K562 (cell line): Measurements from ENCODE around the gene SLC1A7. TPM values are rescaled to one million over a fixed set of nuclear protein-coding genes. Genes with fewer than 3 reads are reported as not detected.

Experiments
- BHLHE40 ChIP-seq: IDR thresholded peaks from 2 replicates; pipeline ENCODE4 v1.6.1; 2011; ENCODE audit warnings: low read length, improper control_type of control experiment
- BRD9 ChIP-seq: fragments of 450-650 bp; IDR thresholded peaks from 2 replicates; pipeline ENCODE4 v1.6.1; 2018; ENCODE audit warnings: low read depth; ENCODE audit not compliant: partially characterized antibody
- FIP1L1 ChIP-seq: fragments of 200-400 bp; formaldehyde crosslinking; IDR thresholded peaks from 2 replicates; pipeline ENCODE4 v1.6.1; 2018; ENCODE audit warnings: mild to moderate bottlenecking, low read depth, low read length; ENCODE audit not compliant: poor library complexity, severe bottlenecking
- FOXK2 ChIP-seq, 2 experiments: fragments of 450-650 bp; IDR thresholded peaks in 1 of 2; conservative IDR thresholded peaks in 1 of 2; 2 replicates each; pipeline ENCODE4 v1.6.1; 2016; ENCODE audit warnings: low read depth in 2 of 2, mild to moderate bottlenecking in 1 of 2
- ILF3 ChIP-seq: fragments of 450-650 bp; IDR thresholded peaks from 2 replicates; pipeline ENCODE4 v1.6.1; 2018; ENCODE audit warnings: antibody characterized with exemption, mild to moderate bottlenecking, moderate library complexity, borderline replicate concordance
- L3MBTL2 ChIP-seq: fragments of 450-650 bp; IDR thresholded peaks from 2 replicates; pipeline ENCODE4 v1.6.1; 2016; ENCODE audit warnings: mild to moderate bottlenecking, moderate library complexity
- NRF1 ChIP-seq, 2 experiments: fragments of 450-650 bp; IDR thresholded peaks in 1 of 2; conservative IDR thresholded peaks in 1 of 2; 2 replicates each; pipeline ENCODE4 v1.6.1; 2014; ENCODE audit warnings: mild to moderate bottlenecking in 2 of 2
- RNF2 ChIP-seq: sonication (generic); IDR thresholded peaks from 2 replicates; pipeline ENCODE4 v1.6.1; 2016
- ZBTB1 ChIP-seq: sonication (generic); formaldehyde crosslinking; IDR thresholded peaks from 2 replicates; pipeline ENCODE4 v1.8.1; 2023; ENCODE audit warnings: missing genetic modification reagents, low read depth, mild to moderate bottlenecking, borderline replicate concordance
- ZFP1 ChIP-seq: fragments of 450-650 bp; formaldehyde crosslinking; IDR thresholded peaks from 2 replicates; pipeline ENCODE4 v1.4.0; 2020; ENCODE audit warnings: mild to moderate bottlenecking, mixed read lengths
- ZKSCAN3 ChIP-seq: fragments of 250-450 bp; sonication (Bioruptor Pico); IDR thresholded peaks from 2 replicates; pipeline ENCODE4 v1.4.0; 2020
- ZNF282 ChIP-seq: sonication (generic); formaldehyde crosslinking; IDR thresholded peaks from 2 replicates; pipeline ENCODE4 v1.8.1; 2023; ENCODE audit warnings: missing genetic modification reagents
- ZNF699 ChIP-seq: fragments of 250-450 bp; sonication (Bioruptor Pico); IDR thresholded peaks from 2 replicates; pipeline ENCODE4 v1.8.0; 2021; ENCODE audit warnings: mild to moderate bottlenecking, moderate library complexity; ENCODE audit not compliant: insufficient replicate concordance
- polyA plus RNA-seq, 8 experiments: library from polyadenylated mRNA; depleted of rRNA in 4 of 8; stranded (reverse) in 5 of 8; unstranded in 3 of 8; fragments of >200 nt; fragmentation: Nextera tagmentation in 2 of 8; fragmentation: Illumina TruSeq in 1 of 8; extraction: Ambion mirVana in 2 of 8; extraction: Trizol in 1 of 8; gene quantifications; 2 replicates each; pipeline versions ENCODE4 v1.2.1 to v1.2.3, GENCODE V29; 2011 to 2014; ENCODE audit warnings: inconsistent platforms in 1 of 8, missing spikeins in 1 of 8
- total RNA-seq, 7 experiments: library from RNA; depleted of rRNA in 6 of 7; stranded (reverse); fragments of >200 nt in 6 of 7; fragmentation: Illumina TruSeq in 2 of 7; extraction: Trizol in 2 of 7; gene quantifications; 2 replicates each; pipeline versions ENCODE4 v1.2.1 to v1.2.3, GENCODE V29; 2011 to 2021; ENCODE audit warnings: low replicate concordance in 1 of 7
- TF ChIP-seq, protein P1 (sequence below): sonication (generic); formaldehyde crosslinking; IDR thresholded peaks from 2 replicates; pipeline ENCODE4 v1.8.0; 2023; ENCODE audit warnings: missing genetic modification reagents, mild to moderate bottlenecking, borderline replicate concordance
- TF ChIP-seq, protein P2 (sequence below), 2 experiments: fragments of 450-650 bp in 1 of 2; sonication (generic) in 1 of 2; formaldehyde crosslinking; conservative IDR thresholded peaks; 2 replicates each; pipeline versions ENCODE4 v1.4.0 to v1.8.1; 2020 to 2022; ENCODE audit warnings: mild to moderate bottlenecking in 1 of 2, missing genetic modification reagents in 1 of 2
- TF ChIP-seq, protein P3 (sequence below): fragments of 450-650 bp; formaldehyde crosslinking; IDR thresholded peaks from 2 replicates; pipeline ENCODE4 v1.4.0; 2022; ENCODE audit warnings: mild to moderate bottlenecking, moderate library complexity
- TF ChIP-seq, protein P4 (sequence below): fragments of 450-650 bp; conservative IDR thresholded peaks from 2 replicates; pipeline ENCODE4 v1.6.1; 2016; ENCODE audit warnings: missing genetic modification characterization, low read depth, mild to moderate bottlenecking, control low read depth, missing compliant biosample characterization
- TF ChIP-seq, protein P5 (sequence below): fragments of 450-650 bp; IDR thresholded peaks from 2 replicates; pipeline ENCODE4 v1.6.1; 2016; ENCODE audit warnings: low read depth, mild to moderate bottlenecking, moderate library complexity

The SLC1A7 gene
- total and polyA plus RNA-seq, 9 of the 15 experiments (the other 6 are each of a cell fraction or from before 2014, with no cell fraction given), result 0.07 TPM; not detected in 8

DNA sequence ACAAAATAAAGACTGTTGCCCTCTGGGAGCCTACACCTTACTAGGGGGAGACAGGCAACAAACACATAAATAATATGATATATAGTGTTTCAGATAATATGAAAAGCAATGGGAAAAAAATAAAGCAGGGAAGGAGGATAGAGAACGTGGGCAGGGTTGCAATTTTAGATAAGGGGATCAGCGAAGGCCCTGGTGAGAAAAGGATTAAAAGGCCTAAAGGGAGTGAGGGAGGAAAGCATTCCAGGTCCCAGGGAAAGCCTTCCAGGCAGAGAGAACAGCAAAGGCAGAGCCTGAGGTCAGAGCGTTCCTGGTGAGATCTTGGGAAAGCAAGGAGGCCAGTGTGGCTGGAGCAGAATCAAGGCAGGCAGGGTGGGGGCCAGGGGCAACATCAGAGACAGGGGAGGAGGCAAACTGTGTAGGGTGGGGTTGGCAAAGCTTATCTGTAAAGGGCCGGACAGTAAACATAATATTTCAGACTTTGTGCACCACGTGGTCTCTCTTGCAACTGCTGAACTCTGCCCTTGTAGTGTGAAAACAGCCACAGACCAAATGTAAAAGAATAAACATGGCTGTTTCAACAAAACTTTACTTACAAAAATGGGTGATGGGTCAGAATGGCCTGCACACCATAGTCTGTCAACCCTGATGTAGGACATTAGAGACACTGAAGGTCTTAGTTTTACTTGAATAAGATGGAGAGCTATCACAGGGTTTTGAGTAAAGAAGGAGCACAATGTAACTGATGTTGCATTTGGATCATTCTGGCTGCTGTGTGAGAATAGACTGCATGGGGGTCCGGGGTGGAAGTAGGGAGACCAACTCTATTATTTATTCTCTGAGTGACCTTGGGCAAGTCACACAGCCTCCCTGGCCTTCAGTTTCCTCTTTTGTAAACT, 40.9 kb upstream of the SLC1A7 start (continued):
- TF ChIP-seq FIP1L1 (no peak), ILF3 (no peak), ZKSCAN3 (CRISPR knock-in tag) (no peak), ZNF282 (CRISPR knock-in tag) (no peak), ZFP1 (CRISPR knock-in tag) (no peak), BHLHE40 (no peak), ZNF699 (no peak), RNF2 (no peak), FOXK2 (conservative IDR thresholded peaks at IDR 0.05 in 1 of 2, IDR thresholded peaks at IDR 0.05 in 1 of 2; ENCODE audit: low read depth in 2 of 2) (peak; percentile 92 to 93), BRD9 (no peak), NRF1 (conservative IDR thresholded peaks at IDR 0.05 in 1 of 2, IDR thresholded peaks at IDR 0.05 in 1 of 2) (peak in 1 of 2 experiments; percentile 23; a peak in 2 of 4 replicates), L3MBTL2 (peak; percentile 90), ZBTB1 (CRISPR knock-in tag) (no peak)
- TF ChIP-seq, protein P1, sequence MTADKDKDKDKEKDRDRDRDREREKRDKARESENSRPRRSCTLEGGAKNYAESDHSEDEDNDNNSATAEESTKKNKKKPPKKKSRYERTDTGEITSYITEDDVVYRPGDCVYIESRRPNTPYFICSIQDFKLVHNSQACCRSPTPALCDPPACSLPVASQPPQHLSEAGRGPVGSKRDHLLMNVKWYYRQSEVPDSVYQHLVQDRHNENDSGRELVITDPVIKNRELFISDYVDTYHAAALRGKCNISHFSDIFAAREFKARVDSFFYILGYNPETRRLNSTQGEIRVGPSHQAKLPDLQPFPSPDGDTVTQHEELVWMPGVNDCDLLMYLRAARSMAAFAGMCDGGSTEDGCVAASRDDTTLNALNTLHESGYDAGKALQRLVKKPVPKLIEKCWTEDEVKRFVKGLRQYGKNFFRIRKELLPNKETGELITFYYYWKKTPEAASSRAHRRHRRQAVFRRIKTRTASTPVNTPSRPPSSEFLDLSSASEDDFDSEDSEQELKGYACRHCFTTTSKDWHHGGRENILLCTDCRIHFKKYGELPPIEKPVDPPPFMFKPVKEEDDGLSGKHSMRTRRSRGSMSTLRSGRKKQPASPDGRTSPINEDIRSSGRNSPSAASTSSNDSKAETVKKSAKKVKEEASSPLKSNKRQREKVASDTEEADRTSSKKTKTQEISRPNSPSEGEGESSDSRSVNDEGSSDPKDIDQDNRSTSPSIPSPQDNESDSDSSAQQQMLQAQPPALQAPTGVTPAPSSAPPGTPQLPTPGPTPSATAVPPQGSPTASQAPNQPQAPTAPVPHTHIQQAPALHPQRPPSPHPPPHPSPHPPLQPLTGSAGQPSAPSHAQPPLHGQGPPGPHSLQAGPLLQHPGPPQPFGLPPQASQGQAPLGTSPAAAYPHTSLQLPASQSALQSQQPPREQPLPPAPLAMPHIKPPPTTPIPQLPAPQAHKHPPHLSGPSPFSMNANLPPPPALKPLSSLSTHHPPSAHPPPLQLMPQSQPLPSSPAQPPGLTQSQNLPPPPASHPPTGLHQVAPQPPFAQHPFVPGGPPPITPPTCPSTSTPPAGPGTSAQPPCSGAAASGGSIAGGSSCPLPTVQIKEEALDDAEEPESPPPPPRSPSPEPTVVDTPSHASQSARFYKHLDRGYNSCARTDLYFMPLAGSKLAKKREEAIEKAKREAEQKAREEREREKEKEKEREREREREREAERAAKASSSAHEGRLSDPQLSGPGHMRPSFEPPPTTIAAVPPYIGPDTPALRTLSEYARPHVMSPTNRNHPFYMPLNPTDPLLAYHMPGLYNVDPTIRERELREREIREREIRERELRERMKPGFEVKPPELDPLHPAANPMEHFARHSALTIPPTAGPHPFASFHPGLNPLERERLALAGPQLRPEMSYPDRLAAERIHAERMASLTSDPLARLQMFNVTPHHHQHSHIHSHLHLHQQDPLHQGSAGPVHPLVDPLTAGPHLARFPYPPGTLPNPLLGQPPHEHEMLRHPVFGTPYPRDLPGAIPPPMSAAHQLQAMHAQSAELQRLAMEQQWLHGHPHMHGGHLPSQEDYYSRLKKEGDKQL, result no peak
- TF ChIP-seq, protein P2, sequence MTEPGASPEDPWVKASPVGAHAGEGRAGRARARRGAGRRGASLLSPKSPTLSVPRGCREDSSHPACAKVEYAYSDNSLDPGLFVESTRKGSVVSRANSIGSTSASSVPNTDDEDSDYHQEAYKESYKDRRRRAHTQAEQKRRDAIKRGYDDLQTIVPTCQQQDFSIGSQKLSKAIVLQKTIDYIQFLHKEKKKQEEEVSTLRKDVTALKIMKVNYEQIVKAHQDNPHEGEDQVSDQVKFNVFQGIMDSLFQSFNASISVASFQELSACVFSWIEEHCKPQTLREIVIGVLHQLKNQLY (CRISPR knock-in tag; conservative IDR thresholded peaks at IDR 0.05), result no peak
- TF ChIP-seq, protein P3, sequence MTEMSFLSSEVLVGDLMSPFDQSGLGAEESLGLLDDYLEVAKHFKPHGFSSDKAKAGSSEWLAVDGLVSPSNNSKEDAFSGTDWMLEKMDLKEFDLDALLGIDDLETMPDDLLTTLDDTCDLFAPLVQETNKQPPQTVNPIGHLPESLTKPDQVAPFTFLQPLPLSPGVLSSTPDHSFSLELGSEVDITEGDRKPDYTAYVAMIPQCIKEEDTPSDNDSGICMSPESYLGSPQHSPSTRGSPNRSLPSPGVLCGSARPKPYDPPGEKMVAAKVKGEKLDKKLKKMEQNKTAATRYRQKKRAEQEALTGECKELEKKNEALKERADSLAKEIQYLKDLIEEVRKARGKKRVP (CRISPR knock-in tag), result no peak
- TF ChIP-seq, protein P4, sequence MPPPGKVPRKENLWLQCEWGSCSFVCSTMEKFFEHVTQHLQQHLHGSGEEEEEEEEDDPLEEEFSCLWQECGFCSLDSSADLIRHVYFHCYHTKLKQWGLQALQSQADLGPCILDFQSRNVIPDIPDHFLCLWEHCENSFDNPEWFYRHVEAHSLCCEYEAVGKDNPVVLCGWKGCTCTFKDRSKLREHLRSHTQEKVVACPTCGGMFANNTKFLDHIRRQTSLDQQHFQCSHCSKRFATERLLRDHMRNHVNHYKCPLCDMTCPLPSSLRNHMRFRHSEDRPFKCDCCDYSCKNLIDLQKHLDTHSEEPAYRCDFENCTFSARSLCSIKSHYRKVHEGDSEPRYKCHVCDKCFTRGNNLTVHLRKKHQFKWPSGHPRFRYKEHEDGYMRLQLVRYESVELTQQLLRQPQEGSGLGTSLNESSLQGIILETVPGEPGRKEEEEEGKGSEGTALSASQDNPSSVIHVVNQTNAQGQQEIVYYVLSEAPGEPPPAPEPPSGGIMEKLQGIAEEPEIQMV, result no peak
- TF ChIP-seq, protein P5, sequence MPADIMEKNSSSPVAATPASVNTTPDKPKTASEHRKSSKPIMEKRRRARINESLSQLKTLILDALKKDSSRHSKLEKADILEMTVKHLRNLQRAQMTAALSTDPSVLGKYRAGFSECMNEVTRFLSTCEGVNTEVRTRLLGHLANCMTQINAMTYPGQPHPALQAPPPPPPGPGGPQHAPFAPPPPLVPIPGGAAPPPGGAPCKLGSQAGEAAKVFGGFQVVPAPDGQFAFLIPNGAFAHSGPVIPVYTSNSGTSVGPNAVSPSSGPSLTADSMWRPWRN, result no peak
